Transverse colon (tissue), 4 donors: Measurements from ENCODE around the gene HAL.

Source experiments
- POLR2AphosphoS5 ChIP-seq, 3 donors: sonication (generic); formaldehyde crosslinking; IDR thresholded peaks; one replicate each; pipeline ENCODE4 v1.6.1; 2016; ENCODE audit warnings: antibody characterized with exemption in 3 of 3
- TF ChIP-seq, protein P1 (sequence below), 5 experiments: fragments of 200-600 bp in 3 of 5; fragments of 450-650 bp in 2 of 5; sonication (generic) in 3 of 5; IDR thresholded peaks; 1 replicate in 2 of 5; 2 replicates in 3 of 5; pipeline ENCODE4 v1.5.1; 2016 to 2017; ENCODE audit warnings: antibody characterized with exemption in 5 of 5, inconsistent platforms in 3 of 5, mild to moderate bottlenecking in 2 of 5, moderate library complexity in 1 of 5

DNA sequence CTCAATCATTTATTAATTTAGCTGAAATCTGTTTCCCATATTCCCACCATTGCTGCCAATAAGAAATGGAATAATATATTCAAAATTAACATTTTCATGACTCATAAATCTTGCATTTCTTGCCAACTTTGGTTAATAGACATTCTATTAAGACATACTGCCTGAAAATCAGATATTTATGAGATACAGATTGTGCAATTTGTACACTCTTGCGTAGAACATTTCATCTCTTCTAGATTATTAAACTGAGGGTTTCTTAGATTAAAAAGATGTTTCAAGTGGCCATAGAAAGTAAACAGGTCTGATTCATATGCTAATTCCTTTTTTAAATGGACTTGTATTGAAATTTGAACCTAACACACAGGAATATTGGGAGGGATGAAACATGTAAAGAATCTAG lies 30.2 kb upstream of the HAL start:
- TF ChIP-seq, protein P1, sequence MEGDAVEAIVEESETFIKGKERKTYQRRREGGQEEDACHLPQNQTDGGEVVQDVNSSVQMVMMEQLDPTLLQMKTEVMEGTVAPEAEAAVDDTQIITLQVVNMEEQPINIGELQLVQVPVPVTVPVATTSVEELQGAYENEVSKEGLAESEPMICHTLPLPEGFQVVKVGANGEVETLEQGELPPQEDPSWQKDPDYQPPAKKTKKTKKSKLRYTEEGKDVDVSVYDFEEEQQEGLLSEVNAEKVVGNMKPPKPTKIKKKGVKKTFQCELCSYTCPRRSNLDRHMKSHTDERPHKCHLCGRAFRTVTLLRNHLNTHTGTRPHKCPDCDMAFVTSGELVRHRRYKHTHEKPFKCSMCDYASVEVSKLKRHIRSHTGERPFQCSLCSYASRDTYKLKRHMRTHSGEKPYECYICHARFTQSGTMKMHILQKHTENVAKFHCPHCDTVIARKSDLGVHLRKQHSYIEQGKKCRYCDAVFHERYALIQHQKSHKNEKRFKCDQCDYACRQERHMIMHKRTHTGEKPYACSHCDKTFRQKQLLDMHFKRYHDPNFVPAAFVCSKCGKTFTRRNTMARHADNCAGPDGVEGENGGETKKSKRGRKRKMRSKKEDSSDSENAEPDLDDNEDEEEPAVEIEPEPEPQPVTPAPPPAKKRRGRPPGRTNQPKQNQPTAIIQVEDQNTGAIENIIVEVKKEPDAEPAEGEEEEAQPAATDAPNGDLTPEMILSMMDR (IDR thresholded peaks at IDR 0.05) = no peak
- no peak for TF ChIP-seq POLR2AphosphoS5 (IDR thresholded peaks at IDR 0.05)
